ENCODE measurements around the gene ANXA9. TPM values are rescaled to one million over a fixed set of nuclear protein-coding genes. Genes with fewer than 3 reads are reported as not detected.

Gene ANXA9, protein sequence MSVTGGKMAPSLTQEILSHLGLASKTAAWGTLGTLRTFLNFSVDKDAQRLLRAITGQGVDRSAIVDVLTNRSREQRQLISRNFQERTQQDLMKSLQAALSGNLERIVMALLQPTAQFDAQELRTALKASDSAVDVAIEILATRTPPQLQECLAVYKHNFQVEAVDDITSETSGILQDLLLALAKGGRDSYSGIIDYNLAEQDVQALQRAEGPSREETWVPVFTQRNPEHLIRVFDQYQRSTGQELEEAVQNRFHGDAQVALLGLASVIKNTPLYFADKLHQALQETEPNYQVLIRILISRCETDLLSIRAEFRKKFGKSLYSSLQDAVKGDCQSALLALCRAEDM
- total RNA-seq: 0.17 and 0.29 TPM in 2 replicates

DNA sequence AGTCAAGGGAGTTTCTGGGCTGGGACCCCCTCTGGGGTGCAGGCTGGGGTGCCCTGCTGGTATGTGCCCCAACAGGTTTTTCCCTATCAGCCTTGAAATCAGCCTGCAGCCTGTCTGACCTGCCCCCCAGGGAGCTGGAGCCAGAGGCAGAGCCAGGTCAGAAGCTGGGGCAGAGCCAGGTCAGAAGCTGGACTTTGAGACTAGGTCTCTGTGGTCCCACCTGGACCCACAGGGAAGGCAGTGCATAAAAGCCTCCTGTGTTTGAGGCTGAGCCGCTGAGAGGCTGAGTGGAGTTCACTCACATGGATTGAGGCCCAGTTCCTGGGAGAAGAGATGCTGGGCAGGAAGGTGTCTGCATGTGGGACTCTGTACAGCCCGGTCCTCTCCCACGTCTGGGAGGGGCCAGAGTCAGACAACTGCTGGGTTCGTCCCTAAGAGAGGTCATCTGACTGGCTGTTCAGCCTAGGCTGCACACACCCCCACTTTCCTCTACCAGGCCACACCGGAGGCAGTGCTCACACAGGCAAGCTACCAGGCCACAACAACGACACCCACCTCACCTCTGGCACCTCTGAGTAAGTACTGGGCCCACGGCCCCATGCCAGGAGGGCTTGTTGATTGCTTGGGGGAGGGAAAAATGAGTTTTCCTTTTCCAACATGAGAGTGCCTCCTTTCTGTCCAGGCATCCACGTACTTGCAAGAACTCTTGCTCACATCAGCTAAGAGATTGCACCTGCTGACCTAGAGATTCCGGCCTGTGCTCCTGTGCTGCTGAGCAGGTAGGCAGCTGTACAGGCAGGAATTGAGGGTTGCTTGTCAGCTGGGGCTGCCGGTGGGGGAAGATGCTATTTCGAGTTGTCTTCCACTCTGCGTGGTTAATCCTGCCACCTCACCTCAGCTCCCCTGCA, at the start of gene ANXA9:
Gene ANXA9 (plus strand): TSS at position 488 of the 908 bp plus-strand sequence. CDS start 814 bp downstream, outside the sequence.

DNA sequence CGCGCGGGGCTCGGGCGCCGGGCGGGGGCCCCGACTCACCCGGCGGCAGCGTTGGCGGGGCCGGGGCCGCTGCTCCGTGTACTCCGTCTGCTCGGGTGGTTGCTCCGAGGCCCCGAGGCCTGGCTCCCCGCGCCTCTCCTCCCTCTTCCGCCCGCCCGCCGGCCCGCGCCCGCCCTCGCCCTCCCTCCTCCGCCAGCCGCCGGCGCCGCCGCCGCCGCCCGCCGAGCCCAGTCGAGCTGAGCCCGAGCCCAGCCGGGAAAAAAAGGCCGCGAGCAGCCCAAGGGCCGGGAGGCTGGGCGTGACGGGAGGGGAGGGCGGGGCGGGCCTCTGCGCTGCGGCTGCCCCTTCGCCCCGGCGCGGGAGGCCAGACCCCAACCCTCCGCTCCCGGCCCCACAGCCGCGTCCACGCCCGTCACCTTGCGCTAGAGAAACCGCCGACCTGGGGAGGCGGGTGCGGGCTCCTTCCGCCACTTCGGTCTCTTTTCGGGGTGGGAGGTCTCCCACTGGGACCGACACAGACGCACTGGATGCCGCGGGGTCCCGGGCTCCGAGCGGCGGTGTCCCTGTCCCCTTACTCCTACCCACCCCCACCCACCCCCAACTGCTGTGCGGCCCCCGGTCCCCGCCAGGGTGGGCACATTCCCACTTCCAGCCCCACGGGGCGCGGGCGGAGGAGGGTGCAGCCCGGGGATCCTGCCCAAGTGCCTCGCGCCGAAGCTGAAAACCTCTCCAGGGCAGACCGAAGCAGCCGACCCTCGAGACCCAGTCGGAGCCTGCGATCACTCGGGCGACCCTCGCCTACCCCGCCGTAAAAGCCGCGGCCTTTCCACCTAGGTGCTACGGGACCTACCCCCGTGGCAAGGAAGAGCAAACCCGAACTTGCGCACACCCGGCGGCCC, 7.3 kb upstream of the ANXA9 start, which contains the start of gene CERS2:
Gene CERS2 (minus strand): TSS at position 256 of the 899 bp plus-strand sequence. CDS start 5,745 bp downstream, outside the sequence.

GRCh38 chr1:151006327-151007052, 24.4 kb downstream of the ANXA9 start, which contains the start of gene MINDY1:
Gene MINDY1, minus strand, starts transcription at chr1:151006902. Its CDS starts 4,285 bp downstream, at chr1:151002617.

DNA sequence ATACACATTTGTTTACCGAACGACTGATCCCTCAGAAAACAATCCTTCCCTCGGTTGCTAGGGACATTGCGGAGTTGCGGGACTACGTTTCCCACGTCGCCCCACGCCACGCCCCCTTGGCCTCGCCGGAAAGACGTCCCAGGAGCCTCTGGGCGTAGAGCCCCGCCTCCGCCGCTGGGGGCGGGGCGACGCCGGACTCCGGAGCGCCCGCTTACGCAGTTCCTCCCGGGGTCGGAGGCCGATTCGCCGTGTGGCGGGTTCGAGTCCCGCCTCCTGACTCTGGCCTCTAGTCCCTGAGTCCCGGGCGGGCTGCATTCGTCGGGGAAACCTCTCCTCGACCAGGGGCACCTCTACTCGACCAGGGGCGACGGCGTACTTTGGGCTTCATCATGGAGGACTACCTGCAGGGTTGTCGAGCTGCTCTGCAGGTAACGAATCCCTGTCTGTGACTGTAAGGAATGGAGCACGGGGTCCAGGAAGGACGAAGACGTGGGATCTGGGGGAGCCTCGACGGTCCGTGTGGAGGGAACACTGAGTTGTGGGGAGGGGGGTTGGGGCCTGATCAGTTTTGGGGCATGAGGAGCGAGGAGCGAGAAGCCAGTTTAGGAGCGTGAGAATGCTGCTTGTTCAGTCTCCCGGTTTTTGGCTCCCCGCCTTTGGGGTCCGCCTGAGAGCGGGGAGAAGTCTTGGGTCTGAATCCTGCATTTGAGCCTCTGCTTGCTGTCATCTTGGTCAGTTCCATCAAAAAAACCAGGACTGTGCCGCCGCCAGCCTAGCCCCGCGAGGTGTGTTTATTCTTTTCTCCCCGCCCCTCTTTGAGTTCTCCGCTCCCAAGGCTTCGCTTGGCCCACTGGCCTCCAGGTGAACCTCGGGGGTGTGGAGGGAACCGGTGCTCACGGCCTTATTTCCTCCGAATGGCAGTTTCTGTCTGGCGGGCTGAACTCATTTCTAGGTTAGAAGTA, 26.4 kb downstream of the ANXA9 start, which contains the start of gene PRUNE1:
Gene PRUNE1 (plus strand): TSS at position 206 of the 962 bp plus-strand sequence. CDS start 184 bp downstream, at position 390.

GRCh38 chr1:151036356-151036755, 54.3 kb downstream of the ANXA9 start, which contains the start of gene BNIPL:
Gene BNIPL, plus strand, starts transcription at chr1:151036586. Its CDS starts 140 bp downstream, at chr1:151036726.

Other genes with a start within 250 kb of the ANXA9 start
- gene CTSS, start 216.5 kb upstream of the ANXA9 start, total RNA-seq: 2.3 and 6.1 TPM in 2 replicates
- 224 and 295 TPM in 2 replicates for gene CTSK, start 174.0 kb upstream of the ANXA9 start, total RNA-seq
- 46.3 and 54.3 TPM in 2 replicates for gene ARNT, start 105.7 kb upstream of the ANXA9 start, total RNA-seq
- gene CTXND2, start 95.2 kb upstream of the ANXA9 start, total RNA-seq: not detected in 2 replicates
- 35.9 and 42.5 TPM in 2 replicates for gene SETDB1, start 55.9 kb upstream of the ANXA9 start, total RNA-seq
- gene CERS2, start 7.5 kb upstream of the ANXA9 start, total RNA-seq: 87.1 and 170 TPM in 2 replicates
- gene MINDY1, start 24.6 kb downstream of the ANXA9 start, total RNA-seq: 13.4 and 15.0 TPM in 2 replicates
- gene PRUNE1, start 26.2 kb downstream of the ANXA9 start, total RNA-seq: 7.1 and 9.8 TPM in 2 replicates
- under 0.01 and 0.17 TPM in 2 replicates for gene BNIPL, start 54.3 kb downstream of the ANXA9 start, total RNA-seq
- 1.7 and 4.8 TPM in 2 replicates for gene C1orf56, start 65.5 kb downstream of the ANXA9 start, total RNA-seq
- 36.5 and 40.7 TPM in 2 replicates for gene CDC42SE1, start 77.3 kb downstream of the ANXA9 start, total RNA-seq
- gene MLLT11, start 78.1 kb downstream of the ANXA9 start, total RNA-seq: 2.9 and 3.1 TPM in 2 replicates
- gene GABPB2, start 88.5 kb downstream of the ANXA9 start, total RNA-seq: 14.0 and 23.7 TPM in 2 replicates
- gene SEMA6C, start 164.3 kb downstream of the ANXA9 start, total RNA-seq: 1.2 and 1.3 TPM in 2 replicates
- not detected in 2 replicates for gene TNFAIP8L2, start 174.4 kb downstream of the ANXA9 start, total RNA-seq
- 5.8 and 6.1 TPM in 2 replicates for gene LYSMD1, start 183.6 kb downstream of the ANXA9 start, total RNA-seq
- 21.8 and 27.5 TPM in 2 replicates for gene SCNM1, start 183.9 kb downstream of the ANXA9 start, total RNA-seq
- gene TMOD4, start 193.7 kb downstream of the ANXA9 start, total RNA-seq: 0.17 and 0.29 TPM in 2 replicates
- gene VPS72, start 207.9 kb downstream of the ANXA9 start, total RNA-seq: 37.9 and 50.6 TPM in 2 replicates
- gene PIP5K1A, start 216.3 kb downstream of the ANXA9 start, total RNA-seq: 57.2 and 70.8 TPM in 2 replicates

All from smooth muscle cell of trachea (primary cell).